ENCODE data around the gene THSD4. TPM values are rescaled to one million over a fixed set of nuclear protein-coding genes. Genes with fewer than 3 reads are reported as not detected.
"Not testable (repeated sequence)": the region's sequence is repeated elsewhere in the genome, so short reads cannot be mapped to it uniquely, and the experiment has no call there.

Gene THSD4
- total RNA-seq, 6 experiments from 2014 or later, result 5.2 to 21.8 (median 13.7) TPM

GRCh38 chr15:71396536-71397125 is 281.4 kb downstream of the THSD4 start:
- Histone ChIP-seq H3K36me3 (no peaks in the 10 kb centered on the region), H3K4me3 (no peak overlapping the region), H3K9me3 (no peaks in the 10 kb centered on the region), H3K4me1 (peaks cover 0 to 15% (median 3%) of the 10 kb centered on the region in 4 donors), H3K27me3 (no peaks in the 10 kb centered on the region), H3K27ac (peak overlapping the region in 2 of 3 donors; percentile 50 to 57)
- no peak for TF ChIP-seq CTCF (IDR thresholded peaks at IDR 0.05)
- TF ChIP-seq POLR2A (IDR thresholded peaks at IDR 0.05), result no peak
- DNase-seq (peak in 1 of 3 donors; percentile 64), ATAC-seq (peak; percentile 71 to 81 (median 76))
- 23% methylated on average over 8 of the region's 8 CpGs for WGBS (ENCODE audit: insufficient coverage, low coverage, low lambda C conversion rate, missing lambda C conversion rate)
- intact Hi-C loops (cut with DNase I), result no loop called here

- peak in 1 of 4 donors; percentile 22 for ATAC-seq
- no peak for DNase-seq
- no peak overlapping the region for H3K4me3 ChIP-seq
- H3K27me3 ChIP-seq, result no peaks in the 10 kb centered on the region
- H3K27ac ChIP-seq, result peak overlapping the region in 1 of 3 donors; percentile 57
- H3K9me3 ChIP-seq, result no peaks in the 10 kb centered on the region
- WGBS (ENCODE audit: insufficient coverage, low coverage, low lambda C conversion rate, missing lambda C conversion rate), result 30% methylated on average over 2 of the region's 2 CpGs
- intact Hi-C loops (cut with DNase I), result no loop called here
- H3K4me1 ChIP-seq, result peaks cover 0 to 15% (median 3%) of the 10 kb centered on the region in 4 donors
- H3K36me3 ChIP-seq, result no peaks in the 10 kb centered on the region
- TF ChIP-seq POLR2A (IDR thresholded peaks at IDR 0.05) (no peak), CTCF (IDR thresholded peaks at IDR 0.05) (no peak)
Observed at GRCh38 chr15:71397377-71397776, 282.1 kb downstream of the THSD4 start.

GRCh38 chr15:71400294-71400693 is 285.0 kb downstream of the THSD4 start:
- H3K27ac ChIP-seq, result no peak overlapping the region
- no peak overlapping the region for H3K4me3 ChIP-seq
- DNase-seq, result no peak
- intact Hi-C loops (cut with DNase I), result no loop called here
- TF ChIP-seq CTCF (IDR thresholded peaks at IDR 0.05), result no peak
- no peak for TF ChIP-seq POLR2A (IDR thresholded peaks at IDR 0.05)
- H3K36me3 ChIP-seq, result no peaks in the 10 kb centered on the region
- no peaks in the 10 kb centered on the region for H3K9me3 ChIP-seq
- H3K4me1 ChIP-seq, result peaks cover 0 to 15% (median 3%) of the 10 kb centered on the region in 4 donors
- H3K27me3 ChIP-seq, result no peaks in the 10 kb centered on the region
- 86% methylated on average over 1 of the region's 3 CpGs for WGBS (ENCODE audit: insufficient coverage, low coverage, low lambda C conversion rate, missing lambda C conversion rate)
- ATAC-seq, result no peak

GRCh38 chr15:71401728-71402127 is 286.5 kb downstream of the THSD4 start:
- intact Hi-C loops (cut with DNase I); DNase-seq; ATAC-seq: not testable (repeated sequence)

GRCh38 chr15:71409541-71409940 is 294.3 kb downstream of the THSD4 start:
- intact Hi-C loops (cut with DNase I), result no loop called here
- H3K4me3 ChIP-seq, result no peak overlapping the region
- H3K36me3 ChIP-seq, result no peaks in the 10 kb centered on the region
- no peaks in the 10 kb centered on the region for H3K9me3 ChIP-seq
- no peaks in the 10 kb centered on the region for H3K27me3 ChIP-seq
- no peak for DNase-seq
- H3K27ac ChIP-seq, result no peak overlapping the region
- peaks cover 0 to 14% (median 3%) of the 10 kb centered on the region in 4 donors for H3K4me1 ChIP-seq
- no peak for TF ChIP-seq CTCF (IDR thresholded peaks at IDR 0.05)
- no peak for ATAC-seq
- 57% methylated on average over 1 of the region's 1 CpG for WGBS (ENCODE audit: insufficient coverage, low coverage, low lambda C conversion rate, missing lambda C conversion rate)

More at GRCh38 chr15:71401728-71402127, 286.5 kb downstream of the THSD4 start:
- H3K9me3 ChIP-seq, H3K27ac ChIP-seq, H3K36me3 ChIP-seq, H3K27me3 ChIP-seq, H3K4me3 ChIP-seq, H3K4me1 ChIP-seq: not testable (repeated sequence)
- 84% methylated on average over 3 of the region's 3 CpGs for WGBS (ENCODE audit: insufficient coverage, low coverage, low lambda C conversion rate, missing lambda C conversion rate)
